Type B pancreatic cell (in vitro differentiated cells): Measurements from ENCODE around the gene DYRK1A. TPM values are rescaled to one million over a fixed set of nuclear protein-coding genes. Genes with fewer than 3 reads are reported as not detected.

Experiments
- DNase-seq: peaks from one replicate; pipeline ENCODE4 v3.0.0; 2021; ENCODE audit warnings: mixed read lengths; ENCODE audit not compliant: unreplicated experiment; ENCODE audit errors: extremely low spot score
- H3K27ac Mint-ChIP-seq: 2 replicates; pipeline ENCODE4 v1.8.0; 2021; ENCODE audit warnings: mild to moderate bottlenecking, mixed read lengths
- H3K27me3 Mint-ChIP-seq: 2 replicates; pipeline ENCODE4 v1.8.0; 2021; ENCODE audit warnings: mixed read lengths
- H3K36me3 Mint-ChIP-seq: 2 replicates; pipeline ENCODE4 v1.8.0; 2021; ENCODE audit warnings: mixed read lengths
- H3K4me1 Mint-ChIP-seq: one replicate; pipeline ENCODE4 v1.8.0; 2021; ENCODE audit warnings: mixed read lengths; ENCODE audit not compliant: unreplicated experiment
- H3K4me3 Mint-ChIP-seq: 2 replicates; pipeline ENCODE4 v1.8.0; 2021; ENCODE audit warnings: mild to moderate bottlenecking, mixed read lengths
- H3K9me3 Mint-ChIP-seq: 2 replicates; pipeline ENCODE4 v1.8.0; 2021; ENCODE audit warnings: mixed read lengths
- CTCF ChIP-seq: fragments of 200-600 bp; sonication (generic); conservative IDR thresholded peaks from 2 replicates; pipeline ENCODE4 v1.5.0; 2021; ENCODE audit warnings: antibody characterized with exemption, mild to moderate bottlenecking
- total RNA-seq: library from RNA; stranded (reverse); gene quantifications from 2 replicates; pipeline ENCODE4 v1.2.1, GENCODE V29; 2021; ENCODE audit warnings: low replicate concordance

DYRK1A gene
- total RNA-seq, 1 donor from 2014 or later, result 70.6 TPM

GRCh38 chr21:37560385-37560784, 193.8 kb downstream of the DYRK1A start:
- TF ChIP-seq CTCF, result no peak
- H3K27me3 Mint-ChIP-seq, result peaks cover 4% of the 10 kb centered on the region
- no peak for DNase-seq
- no peak overlapping the region for H3K4me3 Mint-ChIP-seq
- H3K27ac Mint-ChIP-seq, result no peak overlapping the region
- no peaks in the 10 kb centered on the region for H3K36me3 Mint-ChIP-seq
- no peaks in the 10 kb centered on the region for H3K9me3 Mint-ChIP-seq
- H3K4me1 Mint-ChIP-seq, result peaks cover 12% of the 10 kb centered on the region

- no peak for TF ChIP-seq CTCF
- Mint-ChIP-seq H3K4me1 (peaks cover 4% of the 10 kb centered on the region), H3K9me3 (no peaks in the 10 kb centered on the region), H3K27ac (no peak overlapping the region), H3K36me3 (no peaks in the 10 kb centered on the region), H3K4me3 (no peak overlapping the region), H3K27me3 (peaks cover 6% of the 10 kb centered on the region)
- no peak for DNase-seq
Measured at GRCh38 chr21:37561506-37561905, 194.9 kb downstream of the DYRK1A start.

GRCh38 chr21:37561941-37562919, 195.7 kb downstream of the DYRK1A start:
- Mint-ChIP-seq H3K9me3 (no peaks in the 10 kb centered on the region), H3K36me3 (no peaks in the 10 kb centered on the region), H3K4me1 (peaks cover 4% of the 10 kb centered on the region), H3K27ac (no peak overlapping the region), H3K27me3 (peaks cover 11% of the 10 kb centered on the region), H3K4me3 (no peak overlapping the region)
- no peak for DNase-seq
- TF ChIP-seq CTCF, result no peak

GRCh38 chr21:37562920-37563640, 196.5 kb downstream of the DYRK1A start:
- Mint-ChIP-seq H3K36me3 (no peaks in the 10 kb centered on the region), H3K4me1 (peaks cover 4% of the 10 kb centered on the region), H3K27me3 (peaks cover 11% of the 10 kb centered on the region), H3K9me3 (no peaks in the 10 kb centered on the region), H3K27ac (no peak overlapping the region), H3K4me3 (no peak overlapping the region)
- no peak for DNase-seq
- TF ChIP-seq CTCF, result no peak

- Mint-ChIP-seq H3K9me3 (no peaks in the 10 kb centered on the region), H3K4me1 (peaks cover 4% of the 10 kb centered on the region), H3K27ac (peak overlapping the region; percentile 93), H3K27me3 (peaks cover 14% of the 10 kb centered on the region), H3K36me3 (no peaks in the 10 kb centered on the region), H3K4me3 (peak overlapping the region; percentile 84)
- no peak for DNase-seq
- no peak for TF ChIP-seq CTCF
Measured at GRCh38 chr21:37563641-37564340, 197.2 kb downstream of the DYRK1A start.
